Measurements from ENCODE around the gene ABLIM3.

The ABLIM3 gene

GRCh38 chr5:149198148-149198547 lies 56.9 kb downstream of the ABLIM3 start:
- TF ChIP-seq POLR2AphosphoS5 (IDR thresholded peaks at IDR 0.05; ENCODE audit: low read depth, low read length) = no peak
- no peak for TF ChIP-seq PAX5 (IDR thresholded peaks at IDR 0.05; ENCODE audit: insufficient read depth, low read length, severe bottlenecking)
- no peak for TF ChIP-seq POU2F2 (IDR thresholded peaks at IDR 0.05; ENCODE audit: low read depth, low read length)
- TF ChIP-seq TAF1 (IDR thresholded peaks at IDR 0.05; ENCODE audit: low read depth, low read length) = no peak
- TF ChIP-seq POLR2A (IDR thresholded peaks at IDR 0.05; ENCODE audit: low read depth, low read length) = no peak
- TF ChIP-seq SPI1 (IDR thresholded peaks at IDR 0.05; ENCODE audit: low read depth, low read length) = no peak
- FAIRE-seq (no peak), DNase-seq (ENCODE audit: insufficient read length, low spot score) (no peak)

- no peak for FAIRE-seq
- no peak for DNase-seq (ENCODE audit: insufficient read length, low spot score)
- no peak for TF ChIP-seq TAF1 (IDR thresholded peaks at IDR 0.05; ENCODE audit: low read depth, low read length)
- TF ChIP-seq POLR2AphosphoS5 (IDR thresholded peaks at IDR 0.05; ENCODE audit: low read depth, low read length) = no peak
- no peak for TF ChIP-seq POU2F2 (IDR thresholded peaks at IDR 0.05; ENCODE audit: low read depth, low read length)
- no peak for TF ChIP-seq POLR2A (IDR thresholded peaks at IDR 0.05; ENCODE audit: low read depth, low read length)
- no peak for TF ChIP-seq SPI1 (IDR thresholded peaks at IDR 0.05; ENCODE audit: low read depth, low read length)
- TF ChIP-seq PAX5 (IDR thresholded peaks at IDR 0.05; ENCODE audit: insufficient read depth, low read length, severe bottlenecking) = no peak
Measured at GRCh38 chr5:149200355-149200754, 59.1 kb downstream of the ABLIM3 start.

- FAIRE-seq (no peak), DNase-seq (ENCODE audit: insufficient read length, low spot score) (no peak)
- TF ChIP-seq POU2F2 (IDR thresholded peaks at IDR 0.05; ENCODE audit: low read depth, low read length) (no peak), TAF1 (IDR thresholded peaks at IDR 0.05; ENCODE audit: low read depth, low read length) (no peak), POLR2AphosphoS5 (IDR thresholded peaks at IDR 0.05; ENCODE audit: low read depth, low read length) (no peak), PAX5 (IDR thresholded peaks at IDR 0.05; ENCODE audit: insufficient read depth, low read length, severe bottlenecking) (no peak), POLR2A (IDR thresholded peaks at IDR 0.05; ENCODE audit: low read depth, low read length) (no peak), SPI1 (IDR thresholded peaks at IDR 0.05; ENCODE audit: low read depth, low read length) (no peak)
Measured at GRCh38 chr5:149201121-149201637, 59.9 kb downstream of the ABLIM3 start.

GRCh38 chr5:149202910-149203451 lies 61.7 kb downstream of the ABLIM3 start:
- no peak for TF ChIP-seq POLR2A (IDR thresholded peaks at IDR 0.05; ENCODE audit: low read depth, low read length)
- no peak for DNase-seq (ENCODE audit: insufficient read length, low spot score)
- no peak for FAIRE-seq

- FAIRE-seq = no peak
- no peak for TF ChIP-seq POU2F2 (IDR thresholded peaks at IDR 0.05; ENCODE audit: low read depth, low read length)
- no peak for TF ChIP-seq PAX5 (IDR thresholded peaks at IDR 0.05; ENCODE audit: insufficient read depth, low read length, severe bottlenecking)
- TF ChIP-seq TAF1 (IDR thresholded peaks at IDR 0.05; ENCODE audit: low read depth, low read length) = no peak
- no peak for DNase-seq (ENCODE audit: insufficient read length, low spot score)
Measured at GRCh38 chr5:149203921-149204441, 62.7 kb downstream of the ABLIM3 start.

- TF ChIP-seq POLR2A (IDR thresholded peaks at IDR 0.05; ENCODE audit: low read depth, low read length) (no peak), SPI1 (IDR thresholded peaks at IDR 0.05; ENCODE audit: low read depth, low read length) (no peak), PAX5 (IDR thresholded peaks at IDR 0.05; ENCODE audit: insufficient read depth, low read length, severe bottlenecking) (no peak), TAF1 (IDR thresholded peaks at IDR 0.05; ENCODE audit: low read depth, low read length) (no peak), POLR2AphosphoS5 (IDR thresholded peaks at IDR 0.05; ENCODE audit: low read depth, low read length) (no peak), POU2F2 (IDR thresholded peaks at IDR 0.05; ENCODE audit: low read depth, low read length) (no peak)
- no peak for DNase-seq (ENCODE audit: insufficient read length, low spot score)
Measured at GRCh38 chr5:149205625-149206523, 64.6 kb downstream of the ABLIM3 start.

GRCh38 chr5:149206524-149207141 lies 65.3 kb downstream of the ABLIM3 start:
- TF ChIP-seq PAX5 (IDR thresholded peaks at IDR 0.05; ENCODE audit: insufficient read depth, low read length, severe bottlenecking) (no peak), POLR2A (IDR thresholded peaks at IDR 0.05; ENCODE audit: low read depth, low read length) (no peak), POU2F2 (IDR thresholded peaks at IDR 0.05; ENCODE audit: low read depth, low read length) (no peak), TAF1 (IDR thresholded peaks at IDR 0.05; ENCODE audit: low read depth, low read length) (no peak), POLR2AphosphoS5 (IDR thresholded peaks at IDR 0.05; ENCODE audit: low read depth, low read length) (no peak), SPI1 (IDR thresholded peaks at IDR 0.05; ENCODE audit: low read depth, low read length) (no peak)
- FAIRE-seq (no peak), DNase-seq (ENCODE audit: insufficient read length, low spot score) (no peak)

More at GRCh38 chr5:149205625-149206523, 64.6 kb downstream of the ABLIM3 start:
- no peak for FAIRE-seq

GRCh38 chr5:149207831-149208230 lies 66.5 kb downstream of the ABLIM3 start:
- FAIRE-seq (no peak), DNase-seq (ENCODE audit: insufficient read length, low spot score) (no peak)

GRCh38 chr5:149210225-149210624 lies 68.9 kb downstream of the ABLIM3 start:
- no peak for TF ChIP-seq TAF1 (IDR thresholded peaks at IDR 0.05; ENCODE audit: low read depth, low read length)
- TF ChIP-seq PAX5 (IDR thresholded peaks at IDR 0.05; ENCODE audit: insufficient read depth, low read length, severe bottlenecking) = no peak
- TF ChIP-seq SPI1 (IDR thresholded peaks at IDR 0.05; ENCODE audit: low read depth, low read length) = no peak
- TF ChIP-seq POU2F2 (IDR thresholded peaks at IDR 0.05; ENCODE audit: low read depth, low read length) = no peak
- TF ChIP-seq POLR2AphosphoS5 (IDR thresholded peaks at IDR 0.05; ENCODE audit: low read depth, low read length) = no peak
- no peak for TF ChIP-seq POLR2A (IDR thresholded peaks at IDR 0.05; ENCODE audit: low read depth, low read length)

More at GRCh38 chr5:149207831-149208230, 66.5 kb downstream of the ABLIM3 start:
- TF ChIP-seq PAX5 (IDR thresholded peaks at IDR 0.05; ENCODE audit: insufficient read depth, low read length, severe bottlenecking) = no peak
- TF ChIP-seq TAF1 (IDR thresholded peaks at IDR 0.05; ENCODE audit: low read depth, low read length) = no peak
- TF ChIP-seq POLR2AphosphoS5 (IDR thresholded peaks at IDR 0.05; ENCODE audit: low read depth, low read length) = no peak
- no peak for TF ChIP-seq POU2F2 (IDR thresholded peaks at IDR 0.05; ENCODE audit: low read depth, low read length)
- no peak for TF ChIP-seq POLR2A (IDR thresholded peaks at IDR 0.05; ENCODE audit: low read depth, low read length)
- no peak for TF ChIP-seq SPI1 (IDR thresholded peaks at IDR 0.05; ENCODE audit: low read depth, low read length)

More at GRCh38 chr5:149210225-149210624, 68.9 kb downstream of the ABLIM3 start:
- DNase-seq (ENCODE audit: insufficient read length, low spot score) = no peak
- FAIRE-seq = no peak
